PC-3 (cell line): ENCODE measurements around the gene LASP1NB.

Source experiments
- ATAC-seq: fragments of 200-7000 bp; cut with Tn5 transposase; 2 replicates; pipeline ENCODE4 v1.9.1; 2020; ENCODE audit warnings: mild to moderate bottlenecking, moderate library complexity
- BruUV-seq: library from RNA; stranded (reverse); fragments of 400-500 nt; replicated peaks from 2 replicates; lab custom pipeline; 2021; lab: Mats Ljungman, UMichigan
- CTCF ChIA-PET: fragments of 300-600 bp; sonication (Branson Sonifier 250); formaldehyde crosslinking; loops from one replicate; lab custom pipeline; 2022; ENCODE audit warnings: antibody characterized with exemption; lab: Charles Lee
- POLR2A ChIA-PET: fragments of 300-600 bp; sonication (Branson Sonifier 250); formaldehyde crosslinking; loops from one replicate; lab custom pipeline; 2022; ENCODE audit warnings: antibody characterized with exemption; ENCODE audit not compliant: unreplicated experiment; lab: Charles Lee
- DNase-seq: peaks from one replicate; pipeline ENCODE4 v3.0.0-alpha.2; 2015
- H2AFZ ChIP-seq: fragments of 300-600 bp; sonication (generic); 2 replicates; pipeline ENCODE4 v1.6.0; 2016; ENCODE audit warnings: antibody characterized with exemption, low read length
- H3F3A ChIP-seq: fragments of 300-600 bp; sonication (generic); one replicate; pipeline ENCODE4 v1.6.0; 2017; ENCODE audit warnings: antibody characterized with exemption, low read length, control low read depth, mild to moderate bottlenecking; ENCODE audit not compliant: unreplicated experiment
- H3K27ac ChIP-seq: fragments of 300-600 bp; sonication (generic); 2 replicates; pipeline ENCODE4 v1.5.1; 2016; ENCODE audit warnings: mild to moderate bottlenecking, low read length
- H3K27me3 ChIP-seq: fragments of 300-600 bp; sonication (generic); 2 replicates; pipeline ENCODE4 v1.6.1; 2016; ENCODE audit warnings: low read length, mixed read lengths
- H3K36me3 ChIP-seq: fragments of 300-600 bp; sonication (generic); 2 replicates; pipeline ENCODE4 v1.6.1; 2016; ENCODE audit warnings: low read depth, mixed run types, low read length, mixed read lengths
- H3K4me1 ChIP-seq: fragments of 300-600 bp; sonication (generic); 2 replicates; pipeline ENCODE4 v1.5.1; 2016; ENCODE audit warnings: low read length; ENCODE audit not compliant: insufficient read depth
- H3K4me2 ChIP-seq: fragments of 300-600 bp; sonication (generic); 2 replicates; pipeline ENCODE4 v1.6.0; 2016; ENCODE audit warnings: low read length
- H3K4me3 ChIP-seq: fragments of 300-600 bp; sonication (generic); 2 replicates; pipeline ENCODE4 v1.5.1; 2016; ENCODE audit warnings: mild to moderate bottlenecking, low read length, mixed read lengths
- H3K79me2 ChIP-seq: fragments of 300-600 bp; sonication (generic); 2 replicates; pipeline ENCODE4 v1.6.1; 2017; ENCODE audit warnings: low read length, mixed read lengths
- H3K9ac ChIP-seq: fragments of 300-600 bp; sonication (generic); 2 replicates; pipeline ENCODE4 v1.6.0; 2016; ENCODE audit warnings: mild to moderate bottlenecking, low read length
- H3K9me2 ChIP-seq: fragments of 300-600 bp; sonication (generic); replicated peaks from 2 replicates; pipeline ENCODE4 v1.6.1; 2016; ENCODE audit warnings: mixed run types, low read length, mixed read lengths
- H3K9me3 ChIP-seq: fragments of 300-600 bp; sonication (generic); 2 replicates; pipeline ENCODE4 v1.6.1; 2016; ENCODE audit warnings: low read length, mixed read lengths
- H4K20me1 ChIP-seq: fragments of 300-600 bp; sonication (generic); 2 replicates; pipeline ENCODE4 v1.6.1; 2016; ENCODE audit warnings: low read length, mixed read lengths
- EZH2 ChIP-seq: fragments of 300-600 bp; sonication (generic); IDR thresholded peaks from one replicate; pipeline ENCODE4 v1.6.1; 2017; ENCODE audit warnings: antibody characterized with exemption, mild to moderate bottlenecking, low read length; ENCODE audit not compliant: unreplicated experiment
- EZH2phosphoT487 ChIP-seq: fragments of 300-600 bp; sonication (generic); IDR thresholded peaks from 2 replicates; pipeline ENCODE4 v1.6.1; 2018; ENCODE audit warnings: mild to moderate bottlenecking, antibody characterized with exemption, low read length, borderline replicate concordance
- intact Hi-C: fragments of 100-400 bp; cut with micrococcal nuclease; formaldehyde crosslinking; loops from 2 replicates; pipeline ENCODE4 v1.9.0; 2023
- TF ChIP-seq, protein P1 (sequence below): fragments of 300-600 bp; sonication (generic); conservative IDR thresholded peaks from 2 replicates; pipeline ENCODE4 v1.5.1; 2017; ENCODE audit warnings: antibody characterized with exemption, low read depth, mild to moderate bottlenecking, low read length

Gene LASP1NB

DNA sequence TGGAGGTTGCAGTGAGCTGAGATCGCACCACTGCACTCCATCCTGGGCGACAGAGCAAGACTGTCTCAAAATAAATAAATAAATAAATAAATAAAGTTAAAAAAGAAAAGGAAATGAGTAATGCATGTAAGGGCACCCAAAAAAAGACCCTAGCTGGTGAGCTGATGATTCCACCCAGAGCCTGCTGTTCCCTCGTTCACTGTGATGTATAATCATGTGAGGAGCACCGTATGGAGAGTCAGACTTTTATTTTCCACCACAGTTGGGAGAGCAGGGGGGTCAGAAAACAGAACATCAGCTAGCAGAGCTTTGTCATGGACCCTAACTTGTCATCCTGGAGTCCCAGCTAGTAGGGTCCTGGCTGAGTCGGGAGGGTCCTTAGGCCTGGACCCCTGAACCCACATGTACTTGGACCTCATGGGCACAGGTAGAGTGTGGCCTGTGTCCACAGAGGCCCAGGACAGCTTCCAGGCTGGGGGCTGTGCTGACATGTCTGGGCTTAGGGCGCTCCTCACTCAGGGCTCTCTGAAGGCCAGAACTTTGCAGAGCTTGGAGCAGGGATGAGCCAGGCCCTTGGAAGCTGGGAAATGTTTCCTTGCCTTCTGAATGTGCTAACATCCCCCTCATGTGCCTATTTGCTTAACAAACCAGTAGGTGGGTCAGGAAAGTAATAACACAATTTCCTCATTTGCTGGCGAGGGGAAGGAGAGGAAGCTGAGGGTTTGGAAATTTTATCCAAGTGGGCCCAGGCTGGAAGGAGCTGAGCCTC lies 18.8 kb upstream of the LASP1NB start:
- no peak overlapping the region for H3K9ac ChIP-seq
- H4K20me1 ChIP-seq: no peaks in the 10 kb centered on the region
- H3K79me2 ChIP-seq: peaks cover 3% of the 10 kb centered on the region; the same call in 1 of the 2 replicates
- ChIA-PET CTCF (no interaction called here), POLR2A (no interaction called here)
- H3K4me3 ChIP-seq: no peak overlapping the region
- intact Hi-C loops: no loop called here
- no peak overlapping the region for H2AFZ ChIP-seq
- H3K9me2 ChIP-seq: no peaks in the 10 kb centered on the region
- no peaks in the 10 kb centered on the region for H3K4me1 ChIP-seq
- H3K4me2 ChIP-seq: no peak overlapping the region
- no peak overlapping the region for H3K27ac ChIP-seq
- no peaks in the 10 kb centered on the region for H3F3A ChIP-seq
- no peaks in the 10 kb centered on the region for H3K9me3 ChIP-seq
- DNase-seq: no peak
- TF ChIP-seq EZH2phosphoT487 (no peak), EZH2 (no peak)
- TF ChIP-seq, protein P1, sequence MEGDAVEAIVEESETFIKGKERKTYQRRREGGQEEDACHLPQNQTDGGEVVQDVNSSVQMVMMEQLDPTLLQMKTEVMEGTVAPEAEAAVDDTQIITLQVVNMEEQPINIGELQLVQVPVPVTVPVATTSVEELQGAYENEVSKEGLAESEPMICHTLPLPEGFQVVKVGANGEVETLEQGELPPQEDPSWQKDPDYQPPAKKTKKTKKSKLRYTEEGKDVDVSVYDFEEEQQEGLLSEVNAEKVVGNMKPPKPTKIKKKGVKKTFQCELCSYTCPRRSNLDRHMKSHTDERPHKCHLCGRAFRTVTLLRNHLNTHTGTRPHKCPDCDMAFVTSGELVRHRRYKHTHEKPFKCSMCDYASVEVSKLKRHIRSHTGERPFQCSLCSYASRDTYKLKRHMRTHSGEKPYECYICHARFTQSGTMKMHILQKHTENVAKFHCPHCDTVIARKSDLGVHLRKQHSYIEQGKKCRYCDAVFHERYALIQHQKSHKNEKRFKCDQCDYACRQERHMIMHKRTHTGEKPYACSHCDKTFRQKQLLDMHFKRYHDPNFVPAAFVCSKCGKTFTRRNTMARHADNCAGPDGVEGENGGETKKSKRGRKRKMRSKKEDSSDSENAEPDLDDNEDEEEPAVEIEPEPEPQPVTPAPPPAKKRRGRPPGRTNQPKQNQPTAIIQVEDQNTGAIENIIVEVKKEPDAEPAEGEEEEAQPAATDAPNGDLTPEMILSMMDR: no peak
- H3K27me3 ChIP-seq: no peaks in the 10 kb centered on the region
- ATAC-seq: no peak
- H3K36me3 ChIP-seq: peaks cover 16% of the 10 kb centered on the region
- BruUV-seq: no TSS peak

- no peaks in the 10 kb centered on the region for H3K27me3 ChIP-seq
- H3K36me3 ChIP-seq: peaks cover 13% of the 10 kb centered on the region
- H3K4me2 ChIP-seq: no peak overlapping the region
- TF ChIP-seq EZH2phosphoT487 (no peak), EZH2 (no peak)
- TF ChIP-seq, protein P1: no peak
- intact Hi-C loops: no loop called here
- H3F3A ChIP-seq: no peaks in the 10 kb centered on the region
- H2AFZ ChIP-seq: no peak overlapping the region
- no peak overlapping the region for H3K4me3 ChIP-seq
- no peaks in the 10 kb centered on the region for H3K4me1 ChIP-seq
- no peak overlapping the region for H3K9ac ChIP-seq
- no peak for DNase-seq
- H3K9me2 ChIP-seq: no peaks in the 10 kb centered on the region
- H3K27ac ChIP-seq: no peak overlapping the region
- no peaks in the 10 kb centered on the region for H4K20me1 ChIP-seq
- ChIA-PET CTCF (no interaction called here), POLR2A (no interaction called here)
- no TSS peak for BruUV-seq
- no peaks in the 10 kb centered on the region; the same call in 1 of the 2 replicates for H3K79me2 ChIP-seq
- no peak for ATAC-seq
- no peaks in the 10 kb centered on the region for H3K9me3 ChIP-seq
Measured at GRCh38 chr17:38907930-38908675, 17.3 kb upstream of the LASP1NB start.
